Ishikawa (cell line): ENCODE results near the gene NECTIN1.

ENCODE experiments used
- CEBPB ChIP-seq: IDR thresholded peaks from 2 replicates; pipeline ENCODE4 v1.6.1; 2012
- CREB1 ChIP-seq: IDR thresholded peaks from 2 replicates; pipeline ENCODE4 v1.6.1; 2012; ENCODE audit warnings: low read depth
- EGR1 ChIP-seq: IDR thresholded peaks from 2 replicates; pipeline ENCODE4 v1.6.1; 2012
- EP300 ChIP-seq: IDR thresholded peaks from 2 replicates; pipeline ENCODE4 v1.6.1; 2012; ENCODE audit warnings: borderline replicate concordance
- FOXM1 ChIP-seq: IDR thresholded peaks from 2 replicates; pipeline ENCODE4 v1.6.1; 2012; ENCODE audit warnings: low read depth, borderline replicate concordance
- MAX ChIP-seq: IDR thresholded peaks from 2 replicates; pipeline ENCODE4 v1.6.1; 2012
- NFIC ChIP-seq: IDR thresholded peaks from 2 replicates; pipeline ENCODE4 v1.6.1; 2012
- RAD21 ChIP-seq: IDR thresholded peaks from 2 replicates; pipeline ENCODE4 v1.6.1; 2012; ENCODE audit warnings: low read depth
- REST ChIP-seq: IDR thresholded peaks from 2 replicates; pipeline ENCODE4 v1.6.1; 2012; ENCODE audit warnings: low read depth, mild to moderate bottlenecking
- TAF1 ChIP-seq: IDR thresholded peaks from 2 replicates; pipeline ENCODE4 v1.6.1; 2012; ENCODE audit warnings: low read depth, mild to moderate bottlenecking
- TCF12 ChIP-seq: IDR thresholded peaks from 2 replicates; pipeline ENCODE4 v1.6.1; 2012; ENCODE audit warnings: low read depth
- TEAD4 ChIP-seq: IDR thresholded peaks from 2 replicates; pipeline ENCODE4 v1.6.1; 2012
- USF1 ChIP-seq: IDR thresholded peaks from 2 replicates; pipeline ENCODE4 v1.6.1; 2012
- YY1 ChIP-seq: IDR thresholded peaks from 2 replicates; pipeline ENCODE4 v1.6.1; 2012; ENCODE audit warnings: low read depth
- ZBTB7A ChIP-seq: IDR thresholded peaks from 2 replicates; pipeline ENCODE4 v1.6.1; 2012; ENCODE audit warnings: low read depth

Gene NECTIN1

GRCh38 chr11:119602745-119603373 lies 126.1 kb downstream of the NECTIN1 start:
- no peak for TF ChIP-seq TAF1
- TF ChIP-seq YY1, result no peak
- TF ChIP-seq CEBPB, result no peak
- no peak for TF ChIP-seq EGR1
- no peak for TF ChIP-seq TEAD4
- TF ChIP-seq RAD21, result no peak
- no peak for TF ChIP-seq USF1
- TF ChIP-seq MAX, result no peak
- no peak for TF ChIP-seq TCF12
- no peak for TF ChIP-seq FOXM1
- TF ChIP-seq CREB1, result no peak

- TF ChIP-seq EGR1 (no peak), EP300 (no peak), FOXM1 (no peak), TCF12 (no peak), CREB1 (no peak), YY1 (no peak), REST (no peak), CEBPB (no peak), MAX (no peak), NFIC (no peak), ZBTB7A (no peak), TAF1 (no peak), TEAD4 (no peak), RAD21 (no peak), USF1 (no peak)
Observed at GRCh38 chr11:119599864-119600541, 129.0 kb downstream of the NECTIN1 start.

- no peak for TF ChIP-seq TAF1
- no peak for TF ChIP-seq CEBPB
- TF ChIP-seq USF1, result no peak
- no peak for TF ChIP-seq EGR1
- TF ChIP-seq REST, result no peak
- TF ChIP-seq FOXM1, result no peak
- TF ChIP-seq EP300, result no peak
- TF ChIP-seq CREB1, result no peak
- no peak for TF ChIP-seq YY1
- TF ChIP-seq ZBTB7A, result no peak
- TF ChIP-seq RAD21, result no peak
- TF ChIP-seq NFIC, result no peak
- TF ChIP-seq MAX, result no peak
Observed at GRCh38 chr11:119594639-119595249, 134.3 kb downstream of the NECTIN1 start.

- TF ChIP-seq RAD21, result no peak
- no peak for TF ChIP-seq MAX
- TF ChIP-seq ZBTB7A, result no peak
- TF ChIP-seq TEAD4, result no peak
- no peak for TF ChIP-seq YY1
- no peak for TF ChIP-seq REST
- no peak for TF ChIP-seq USF1
- no peak for TF ChIP-seq TAF1
- no peak for TF ChIP-seq FOXM1
- TF ChIP-seq CEBPB, result no peak
- TF ChIP-seq EP300, result no peak
- TF ChIP-seq EGR1, result no peak
- TF ChIP-seq NFIC, result no peak
- TF ChIP-seq CREB1, result no peak
- TF ChIP-seq TCF12, result no peak
Observed at GRCh38 chr11:119593346-119593745, 135.7 kb downstream of the NECTIN1 start.
